Activated naive CD8-positive, alpha-beta T cell treated with anti-CD3 and anti-CD28 coated beads, Interleukin-2, amount 10 ng/mL, durations not matched to agents 7 days and 5 days (primary cell): Measurements from ENCODE around the gene NME4. TPM values are rescaled to one million over a fixed set of nuclear protein-coding genes. Genes with fewer than 3 reads are reported as not detected.

Source experiments
- ATAC-seq: fragments of 150-1000 bp; cut with Tn5 transposase; one replicate; pipeline ENCODE4 v1.10.0; 2021; ENCODE audit warnings: low read depth, moderate library complexity
- POLR2A ChIA-PET: fragments of 350-600 bp; sonication (Branson Sonifier 250); formaldehyde crosslinking; loops from one replicate; lab custom pipeline; 2021; ENCODE audit warnings: antibody characterized with exemption; lab: Charles Lee
- DNase-seq: peaks from one replicate; pipeline ENCODE4 v3.0.0; 2021
- H3K27ac Mint-ChIP-seq: one replicate; pipeline ENCODE4 v1.8.0; 2022; ENCODE audit warnings: mild to moderate bottlenecking, mixed read lengths
- H3K27me3 Mint-ChIP-seq: one replicate; pipeline ENCODE4 v1.8.0; 2022; ENCODE audit warnings: mild to moderate bottlenecking, moderate library complexity, mixed read lengths
- H3K36me3 Mint-ChIP-seq: one replicate; pipeline ENCODE4 v1.8.0; 2021; ENCODE audit warnings: mild to moderate bottlenecking, mixed read lengths
- H3K4me1 Mint-ChIP-seq: one replicate; pipeline ENCODE4 v1.8.0; 2021; ENCODE audit warnings: mixed read lengths
- H3K4me3 Mint-ChIP-seq: one replicate; pipeline ENCODE4 v1.8.0; 2022; ENCODE audit warnings: mild to moderate bottlenecking, moderate library complexity, mixed read lengths
- H3K9me3 Mint-ChIP-seq: one replicate; pipeline ENCODE4 v1.8.0; 2021; ENCODE audit warnings: mixed read lengths
- total RNA-seq, 2 experiments: library from RNA; stranded (reverse); gene quantifications; one replicate each; pipeline ENCODE4 v1.2.3, GENCODE V29; 2021

NME4 gene
- total RNA-seq, 2 experiments from 2014 or later: 8.2 to 8.8 TPM

- ATAC-seq (no peak), DNase-seq (no peak)
- POLR2A ChIA-PET: interaction anchor here (2.4 kb wide), 1 partner anchor 24 kb away, joined by 13 read pairs; the partner anchor contains the start of gene DECR2
- Mint-ChIP-seq H3K4me1 (peaks cover 19% of the 10 kb centered on the region), H3K9me3 (no peaks in the 10 kb centered on the region), H3K36me3 (peaks cover 4% of the 10 kb centered on the region), H3K27ac (no peak overlapping the region), H3K4me3 (peak overlapping the region; percentile 75), H3K27me3 (peaks cover 17% of the 10 kb centered on the region)
These were observed 27.7 kb downstream of the NME4 start for GRCh38 chr16:424623-425081.

- peak; percentile 95 for ATAC-seq
- POLR2A ChIA-PET: interaction anchor here (2.4 kb wide), 1 partner anchor 24 kb away, joined by 13 read pairs; the partner anchor contains the start of gene DECR2
- no peaks in the 10 kb centered on the region for H3K9me3 Mint-ChIP-seq
These were observed 28.2 kb downstream of the NME4 start, which contains the start of gene RAB11FIP3 for GRCh38 chr16:425082-425718. Gene RAB11FIP3, plus strand, starts transcription at chr16:425649. Its CDS starts 358 bp downstream, at chr16:426007.

GRCh38 chr16:425740-426114 lies 28.7 kb downstream of the NME4 start:
- DNase-seq (no peak), ATAC-seq (peak; percentile 61)
- H3K36me3 Mint-ChIP-seq: peaks cover 4% of the 10 kb centered on the region
- peak overlapping the region; percentile 86 for H3K4me3 Mint-ChIP-seq
- H3K4me1 Mint-ChIP-seq: peaks cover 19% of the 10 kb centered on the region
- peaks cover 16% of the 10 kb centered on the region for H3K27me3 Mint-ChIP-seq
- peak overlapping the region; percentile 76 for H3K27ac Mint-ChIP-seq
- no peaks in the 10 kb centered on the region for H3K9me3 Mint-ChIP-seq
- POLR2A ChIA-PET: interaction anchor here (0.9 to 2.4 kb wide), 2 partner anchors 25 to 100 kb away, joined by 3 to 13 read pairs; partner anchors contain the start of gene DECR2

More at GRCh38 chr16:425082-425718, 28.2 kb downstream of the NME4 start, which contains the start of gene RAB11FIP3:
- H3K27me3 Mint-ChIP-seq: peaks cover 17% of the 10 kb centered on the region
- peak; percentile 94 for DNase-seq
- H3K36me3 Mint-ChIP-seq: peaks cover 4% of the 10 kb centered on the region
- peaks cover 19% of the 10 kb centered on the region for H3K4me1 Mint-ChIP-seq
- peak within 1 kb of the TSS; percentile 86 for H3K4me3 Mint-ChIP-seq
- H3K27ac Mint-ChIP-seq: peak within 1 kb of the TSS; percentile 76

GRCh38 chr16:426115-426905 lies 29.3 kb downstream of the NME4 start:
- Mint-ChIP-seq H3K36me3 (peaks cover 6% of the 10 kb centered on the region), H3K4me3 (peak overlapping the region; percentile 72), H3K4me1 (peaks cover 22% of the 10 kb centered on the region), H3K27ac (peak overlapping the region; percentile 30), H3K27me3 (peaks cover 14% of the 10 kb centered on the region), H3K9me3 (no peaks in the 10 kb centered on the region)
- DNase-seq: no peak
- ATAC-seq: no peak
- POLR2A ChIA-PET: interaction anchor here (0.9 to 2.4 kb wide), 2 partner anchors 25 to 100 kb away, joined by 3 to 13 read pairs; partner anchors contain the start of gene DECR2

GRCh38 chr16:426906-427249 lies 29.9 kb downstream of the NME4 start:
- no peak for DNase-seq
- Mint-ChIP-seq H3K27ac (peak overlapping the region; percentile 30), H3K9me3 (no peaks in the 10 kb centered on the region), H3K4me1 (peaks cover 22% of the 10 kb centered on the region), H3K36me3 (peaks cover 6% of the 10 kb centered on the region), H3K27me3 (peaks cover 14% of the 10 kb centered on the region), H3K4me3 (peak overlapping the region; percentile 72)
- POLR2A ChIA-PET: interaction anchor here (0.9 to 2.4 kb wide), 2 partner anchors 26 to 99 kb away, joined by 3 to 13 read pairs; partner anchors contain the start of gene DECR2
- ATAC-seq: no peak

GRCh38 chr16:427250-427649 lies 30.3 kb downstream of the NME4 start:
- Mint-ChIP-seq H3K36me3 (peaks cover 6% of the 10 kb centered on the region), H3K9me3 (no peaks in the 10 kb centered on the region), H3K4me1 (peaks cover 22% of the 10 kb centered on the region), H3K27ac (peak overlapping the region; percentile 30), H3K27me3 (peaks cover 14% of the 10 kb centered on the region), H3K4me3 (peak overlapping the region; percentile 72)
- DNase-seq (no peak), ATAC-seq (no peak)
- POLR2A ChIA-PET: interaction anchor here (0.7 kb wide), 1 partner anchor 12 kb away, joined by 3 read pairs; no protein-coding TSS in a partner anchor

- Mint-ChIP-seq H3K9me3 (no peaks in the 10 kb centered on the region), H3K4me3 (no peak overlapping the region), H3K36me3 (peaks cover 8% of the 10 kb centered on the region), H3K27ac (no peak overlapping the region), H3K27me3 (peaks cover 2% of the 10 kb centered on the region), H3K4me1 (peaks cover 18% of the 10 kb centered on the region)
- POLR2A ChIA-PET: no interaction called here
- no peak for ATAC-seq
- DNase-seq: no peak
These were observed 33.9 kb downstream of the NME4 start for GRCh38 chr16:430904-431303.

GRCh38 chr16:440627-441026 lies 43.6 kb downstream of the NME4 start:
- Mint-ChIP-seq H3K36me3 (no peaks in the 10 kb centered on the region), H3K27ac (no peak overlapping the region), H3K9me3 (no peaks in the 10 kb centered on the region), H3K27me3 (no peaks in the 10 kb centered on the region), H3K4me1 (no peaks in the 10 kb centered on the region), H3K4me3 (no peak overlapping the region)
- DNase-seq: no peak
- no peak for ATAC-seq
- POLR2A ChIA-PET: no interaction called here

GRCh38 chr16:441447-441846 lies 44.4 kb downstream of the NME4 start:
- POLR2A ChIA-PET: no interaction called here
- DNase-seq (no peak), ATAC-seq (no peak)
- Mint-ChIP-seq H3K36me3 (no peaks in the 10 kb centered on the region), H3K27me3 (no peaks in the 10 kb centered on the region), H3K4me1 (no peaks in the 10 kb centered on the region), H3K27ac (no peak overlapping the region), H3K9me3 (no peaks in the 10 kb centered on the region), H3K4me3 (no peak overlapping the region)

GRCh38 chr16:442976-443375 lies 46.0 kb downstream of the NME4 start:
- no peaks in the 10 kb centered on the region for H3K27me3 Mint-ChIP-seq
- POLR2A ChIA-PET: no interaction called here
- H3K4me1 Mint-ChIP-seq: no peaks in the 10 kb centered on the region
- no peak overlapping the region for H3K27ac Mint-ChIP-seq
- ATAC-seq: no peak
- H3K4me3 Mint-ChIP-seq: no peak overlapping the region
- DNase-seq: no peak
- no peaks in the 10 kb centered on the region for H3K9me3 Mint-ChIP-seq
- no peaks in the 10 kb centered on the region for H3K36me3 Mint-ChIP-seq

- ATAC-seq (no peak), DNase-seq (no peak)
- no peaks in the 10 kb centered on the region for H3K4me1 Mint-ChIP-seq
These were observed 47.0 kb downstream of the NME4 start for GRCh38 chr16:444027-444426.

GRCh38 chr16:445566-445965 lies 48.6 kb downstream of the NME4 start:
- H3K4me1 Mint-ChIP-seq: no peaks in the 10 kb centered on the region
- H3K36me3 Mint-ChIP-seq: no peaks in the 10 kb centered on the region
- no peaks in the 10 kb centered on the region for H3K9me3 Mint-ChIP-seq
- no peak for ATAC-seq
- POLR2A ChIA-PET: no interaction called here
- H3K4me3 Mint-ChIP-seq: no peak overlapping the region
- no peaks in the 10 kb centered on the region for H3K27me3 Mint-ChIP-seq
- no peak for DNase-seq
- no peak overlapping the region for H3K27ac Mint-ChIP-seq

More at GRCh38 chr16:444027-444426, 47.0 kb downstream of the NME4 start:
- H3K4me3 Mint-ChIP-seq: no peak overlapping the region
- no peak overlapping the region for H3K27ac Mint-ChIP-seq
- POLR2A ChIA-PET: no interaction called here
- no peaks in the 10 kb centered on the region for H3K9me3 Mint-ChIP-seq
- no peaks in the 10 kb centered on the region for H3K27me3 Mint-ChIP-seq
- no peaks in the 10 kb centered on the region for H3K36me3 Mint-ChIP-seq
